HG02938 (cell line): Measurements from ENCODE around the gene TXNRD2.

Source experiments
- ATAC-seq: cut with Tn5 transposase; IDR thresholded peaks from one replicate; pipeline ENCODE4 v1.9.1; 2021; ENCODE audit warnings: mild to moderate bottlenecking, moderate library complexity; ENCODE audit not compliant: unreplicated experiment

The TXNRD2 gene

GRCh38 chr22:19877626-19878339, 63.8 kb downstream of the TXNRD2 start:
- ATAC-seq = no peak

- no peak for ATAC-seq
These were observed 64.5 kb downstream of the TXNRD2 start for GRCh38 chr22:19876941-19877625.

DNA sequence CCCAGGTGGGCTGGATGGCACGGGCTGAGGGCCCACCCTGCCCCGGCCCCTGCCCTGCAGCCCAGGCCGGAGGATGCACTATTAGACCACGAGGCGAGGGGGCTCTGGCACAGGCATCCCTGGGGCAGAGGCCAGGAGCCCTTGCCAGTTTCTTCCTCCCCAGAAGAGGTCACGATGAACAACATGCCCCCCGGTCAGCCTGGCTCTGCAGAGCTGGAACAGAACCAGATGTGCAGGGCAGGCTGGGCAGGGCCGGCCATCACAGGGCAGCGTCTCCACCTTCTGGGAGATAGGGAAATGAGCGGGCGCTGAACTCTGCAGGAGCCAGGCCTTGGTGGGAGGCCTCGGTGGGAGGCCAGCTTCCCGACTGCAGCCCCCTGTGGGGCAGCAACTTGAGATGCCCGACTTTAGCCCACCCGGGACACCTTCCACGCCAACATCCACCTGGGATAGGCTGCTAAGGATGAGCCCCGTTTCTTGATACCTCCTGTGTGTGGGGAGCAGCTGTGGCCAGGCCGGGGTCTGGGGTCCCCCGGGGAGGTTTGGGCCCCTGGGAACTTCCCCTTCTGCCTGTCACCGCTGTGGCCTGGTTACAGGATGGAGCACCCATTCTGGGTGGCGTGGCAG, 65.2 kb downstream of the TXNRD2 start:
- ATAC-seq = no peak

DNA sequence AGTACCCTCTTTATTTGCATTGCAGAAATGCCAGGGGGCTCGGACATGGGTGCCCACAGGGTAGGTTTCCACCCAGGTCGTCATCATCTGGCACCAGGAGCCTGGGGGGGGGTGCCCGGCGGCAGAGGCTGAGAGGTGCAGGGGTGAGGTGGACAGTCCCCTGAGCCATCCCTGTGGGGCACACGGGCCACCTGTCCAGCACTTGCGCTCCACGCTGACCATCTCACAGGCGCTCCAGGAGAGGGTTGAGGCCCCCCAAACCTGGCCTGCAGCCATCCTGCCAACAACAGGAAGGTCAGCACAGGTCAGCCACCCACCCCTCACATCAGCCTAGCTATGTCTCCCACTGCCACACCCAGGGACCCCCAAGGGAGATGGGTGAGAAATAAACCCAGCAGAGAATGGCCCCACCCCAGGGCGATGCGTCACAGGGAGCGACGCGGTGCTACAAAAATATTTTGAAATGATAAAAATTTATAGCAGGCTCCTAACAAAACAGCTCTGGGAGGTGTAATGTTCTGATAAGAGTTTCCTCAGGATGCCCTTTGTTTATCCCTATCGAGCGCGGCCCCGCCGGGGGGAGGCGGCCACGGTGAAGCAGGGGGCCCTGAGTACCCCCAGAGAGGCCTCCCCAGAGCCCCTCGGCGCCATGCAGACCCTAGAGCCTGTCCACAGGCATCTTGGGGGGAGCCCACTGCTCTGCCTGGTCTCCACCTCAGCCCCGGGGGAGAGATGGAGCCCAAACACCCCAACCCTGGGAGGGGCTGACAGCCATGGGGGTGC, 65.9 kb downstream of the TXNRD2 start:
- no peak for ATAC-seq

DNA sequence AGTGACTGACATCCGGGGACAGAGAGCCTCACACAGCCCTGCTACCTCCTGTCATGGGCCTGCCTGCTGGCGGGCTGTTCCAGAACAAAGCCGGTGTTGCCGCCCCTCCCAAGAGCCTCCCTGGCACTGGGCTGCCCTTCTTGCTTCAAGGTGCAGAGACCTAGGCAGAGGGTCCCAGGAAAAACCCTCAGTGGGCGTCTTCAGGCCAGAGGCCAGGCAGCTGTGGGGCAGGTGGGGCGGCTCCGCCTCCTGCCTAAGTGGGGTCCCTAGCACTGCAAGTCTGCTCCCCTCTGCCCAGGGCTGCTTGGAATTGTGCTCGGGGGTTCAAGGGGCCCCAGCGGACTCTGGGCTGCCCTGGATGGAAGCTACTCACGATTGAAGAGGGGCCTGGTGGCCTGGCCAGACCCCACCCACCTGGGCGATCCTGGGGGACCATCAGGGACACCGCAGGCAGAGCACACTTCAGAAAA, 66.5 kb downstream of the TXNRD2 start:
- ATAC-seq = no peak

GRCh38 chr22:19874307-19875060, 67.1 kb downstream of the TXNRD2 start:
- no peak for ATAC-seq

- ATAC-seq = no peak
These were observed 67.7 kb downstream of the TXNRD2 start for GRCh38 chr22:19873960-19874306.

DNA sequence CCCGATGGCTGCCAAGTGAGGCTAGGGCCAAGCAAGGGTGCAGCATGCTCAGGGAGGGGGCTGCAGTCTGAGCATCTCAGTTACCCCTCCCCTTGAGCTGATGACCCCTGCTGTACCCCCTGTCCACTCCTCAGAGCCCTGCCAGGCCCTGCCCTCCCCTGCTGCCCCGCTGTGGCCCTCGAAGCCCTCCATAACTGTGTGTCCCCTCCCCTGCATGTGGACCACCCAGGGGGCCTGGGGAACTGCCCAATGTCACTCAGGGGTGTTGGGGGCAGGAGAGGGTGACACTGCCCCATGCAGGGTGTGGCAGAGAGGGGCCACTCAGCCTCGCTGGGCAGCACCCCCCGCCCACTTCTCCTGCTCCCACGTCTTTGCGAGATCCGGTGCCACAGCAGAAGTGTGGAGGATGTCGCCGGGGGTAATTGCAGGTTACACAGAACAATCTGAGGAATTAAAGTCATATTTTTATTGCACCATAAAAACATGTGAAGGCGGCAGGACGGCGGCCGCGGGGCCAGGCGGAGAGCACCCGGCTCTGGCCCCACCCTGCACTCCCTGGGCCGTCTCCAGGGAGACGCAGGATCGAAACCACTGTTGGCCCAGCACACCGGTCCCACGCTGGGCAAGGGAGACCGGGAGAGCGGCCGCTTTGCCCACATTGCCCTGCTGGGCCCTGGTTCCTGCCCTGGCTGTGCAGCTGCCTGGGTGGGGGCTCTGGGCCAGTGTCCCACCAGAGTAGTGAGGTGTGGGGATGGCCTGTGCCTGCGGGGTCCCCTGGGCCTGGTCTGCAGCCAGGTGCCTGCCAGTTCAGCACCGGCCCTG, 68.3 kb downstream of the TXNRD2 start:
- ATAC-seq = no peak

GRCh38 chr22:19872779-19873137, 68.9 kb downstream of the TXNRD2 start:
- ATAC-seq = no peak

GRCh38 chr22:19871845-19872778, 69.5 kb downstream of the TXNRD2 start:
- ATAC-seq = no peak

DNA sequence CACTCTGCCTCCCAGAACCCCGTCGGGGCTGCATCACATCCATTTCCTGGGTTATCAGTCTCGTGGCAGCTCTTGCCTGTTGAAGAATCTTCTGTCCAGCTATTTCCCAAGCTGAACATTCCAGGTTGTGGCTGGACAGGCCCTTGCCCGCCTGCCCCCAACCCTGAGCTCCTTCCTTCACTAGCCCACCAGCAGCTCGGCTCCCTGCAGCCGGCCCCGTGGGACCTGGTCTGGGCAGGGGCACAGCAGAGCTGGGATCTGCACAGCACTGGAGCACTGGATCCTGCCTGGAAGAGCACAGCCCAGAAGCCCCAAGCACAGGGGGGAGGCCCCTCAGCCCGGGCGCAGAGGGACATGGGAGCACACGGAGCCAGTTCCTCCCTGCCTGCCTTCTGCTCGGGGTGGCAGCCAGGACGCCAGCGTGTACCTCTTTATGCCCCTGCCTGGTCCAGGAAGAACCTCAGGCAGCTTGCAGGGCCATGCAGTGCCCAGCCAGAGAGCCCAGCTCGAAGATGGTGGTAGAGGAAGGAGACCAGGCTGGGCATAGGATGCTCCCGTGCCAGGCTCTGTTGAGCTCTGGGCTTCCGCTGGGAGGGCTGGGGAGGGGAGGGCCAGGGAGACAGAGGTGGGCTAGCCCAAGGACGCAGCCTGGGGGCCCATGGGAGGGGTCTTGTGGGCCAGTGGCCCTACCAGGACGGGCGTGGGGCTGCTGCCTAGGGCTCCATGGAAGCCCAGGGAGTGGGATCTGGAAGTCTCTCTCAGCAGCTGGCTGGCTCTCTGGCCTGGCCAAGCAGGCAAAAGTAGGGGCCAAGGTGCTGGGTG, 70.4 kb downstream of the TXNRD2 start:
- ATAC-seq = no peak

GRCh38 chr22:19870153-19871022, 71.2 kb downstream of the TXNRD2 start:
- ATAC-seq = no peak

- ATAC-seq = no peak
These were observed 72.0 kb downstream of the TXNRD2 start for GRCh38 chr22:19869497-19870152.

DNA sequence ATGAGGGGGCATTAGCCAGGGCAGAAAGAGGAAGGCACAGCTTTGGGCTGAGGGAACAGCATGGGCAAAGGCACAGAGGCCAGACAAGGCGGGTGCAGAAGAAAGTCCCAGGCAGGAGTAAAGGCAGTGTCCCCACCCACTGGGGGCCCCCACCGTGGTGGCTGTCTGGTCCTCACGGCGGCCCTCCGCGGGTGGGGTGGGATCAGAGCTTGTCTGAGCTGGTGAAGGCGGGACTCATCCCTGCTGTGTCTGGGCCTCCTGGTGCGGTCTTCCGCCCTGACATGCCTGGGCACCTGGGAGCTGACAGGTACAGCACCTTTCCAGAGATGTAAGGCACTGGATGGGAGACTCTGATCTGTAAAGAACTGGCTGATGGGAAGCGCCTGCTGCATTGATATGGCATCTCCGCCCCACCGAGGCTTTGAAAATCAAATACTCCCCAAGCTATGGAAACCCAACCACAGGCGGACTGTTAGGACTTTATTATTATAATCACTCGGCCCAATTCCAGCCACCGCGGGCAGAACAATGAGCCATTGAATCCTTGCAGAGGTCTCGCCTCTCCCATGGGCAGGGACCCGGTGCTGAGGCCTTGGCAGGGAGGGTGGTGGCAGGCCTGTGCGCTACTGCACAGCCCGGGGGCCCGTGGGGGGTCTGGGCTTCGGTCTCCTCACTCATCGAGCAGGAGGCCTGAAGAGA, 72.7 kb downstream of the TXNRD2 start:
- ATAC-seq = no peak

- ATAC-seq = no peak
These were observed 73.3 kb downstream of the TXNRD2 start for GRCh38 chr22:19868333-19868732.

DNA sequence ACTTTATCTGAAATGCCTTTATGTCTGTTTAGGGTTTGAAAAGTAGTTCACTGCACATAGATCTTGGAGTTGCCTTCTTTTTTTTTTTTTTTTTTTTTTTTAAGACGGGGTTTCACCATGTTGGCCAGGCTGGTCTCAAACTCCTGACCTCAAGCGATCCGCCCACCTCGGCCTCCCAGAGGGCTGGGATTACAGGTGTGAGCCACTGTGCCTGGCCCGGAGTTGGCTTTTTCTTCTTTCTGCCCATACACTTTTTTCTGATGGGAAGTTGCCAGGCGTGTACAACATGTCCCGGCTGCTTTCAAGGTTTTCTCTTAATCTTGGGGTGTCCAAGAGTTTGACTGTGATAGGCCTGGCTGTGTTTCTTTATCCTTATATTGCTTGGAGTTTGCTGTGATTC, 74.0 kb downstream of the TXNRD2 start:
- no peak for ATAC-seq
